Naive thymus-derived CD4-positive, alpha-beta T cell (primary cell): ENCODE data around the gene FUT3. TPM values are rescaled to one million over a fixed set of nuclear protein-coding genes. Genes with fewer than 3 reads are reported as not detected.
A peak's percentile ranks its signal among the peaks of the same experiment; 100 is the strongest.

ENCODE experiments used
- ATAC-seq: fragments of 150-1000 bp; cut with Tn5 transposase; 2 replicates; pipeline ENCODE4 v1.10.0; 2021; ENCODE audit warnings: mild to moderate bottlenecking, moderate library complexity
- CTCF ChIA-PET: fragments of 350-600 bp; sonication (Branson Sonifier 250); formaldehyde crosslinking; loops from one replicate; lab custom pipeline; 2021; ENCODE audit warnings: antibody characterized with exemption; lab: Charles Lee
- POLR2A ChIA-PET: fragments of 350-600 bp; sonication (Branson Sonifier 250); formaldehyde crosslinking; loops from one replicate; lab custom pipeline; 2021; ENCODE audit warnings: antibody characterized with exemption, inconsistent platforms; lab: Charles Lee
- DNase-seq, 9 donors: peaks; one replicate each; pipeline versions ENCODE4 v3.0.0 to v3.0.0-alpha.2; 2020 to 2022; ENCODE audit warnings: mixed read lengths in 1 of 9
- H3K27ac ChIP-seq: one replicate; pipeline ENCODE4 v1.7.0; 2013; ENCODE audit warnings: mild to moderate bottlenecking, low read depth, low read length, moderate library complexity
- H3K27me3 ChIP-seq, 2 donors: one replicate each; pipeline ENCODE4 v1.7.0; 2013; ENCODE audit warnings: low read length in 2 of 2, mild to moderate bottlenecking in 2 of 2, moderate library complexity in 2 of 2; ENCODE audit not compliant: control insufficient read depth in 2 of 2, insufficient read depth in 2 of 2
- H3K36me3 ChIP-seq, 3 experiments: 1 replicate in 2 of 3; 2 replicates in 1 of 3; pipeline ENCODE4 v1.7.0; 2013; ENCODE audit warnings: low read length in 3 of 3, mild to moderate bottlenecking in 3 of 3, moderate library complexity in 1 of 3; ENCODE audit not compliant: insufficient read depth in 3 of 3, control insufficient read depth in 2 of 3
- H3K4me1 ChIP-seq, 2 donors: one replicate each; pipeline ENCODE4 v1.7.0; 2013; ENCODE audit warnings: low read length in 2 of 2, mild to moderate bottlenecking in 2 of 2, moderate library complexity in 1 of 2; ENCODE audit not compliant: control insufficient read depth in 2 of 2, insufficient read depth in 2 of 2
- H3K4me3 ChIP-seq: 2 replicates; pipeline ENCODE4 v1.7.0; 2013; ENCODE audit warnings: mild to moderate bottlenecking, low read length
- H3K9me3 ChIP-seq, 3 experiments: 1 replicate in 2 of 3; 2 replicates in 1 of 3; pipeline ENCODE4 v1.7.0; 2013; ENCODE audit warnings: low read length in 3 of 3; ENCODE audit not compliant: control insufficient read depth in 2 of 3
- H3K27ac Mint-ChIP-seq, 9 donors: one replicate each; pipeline ENCODE4 v1.8.0; 2020 to 2022; ENCODE audit warnings: mixed read lengths in 9 of 9, mild to moderate bottlenecking in 8 of 9, moderate library complexity in 5 of 9, inconsistent platforms in 2 of 9
- H3K27me3 Mint-ChIP-seq, 5 donors: one replicate each; pipeline ENCODE4 v1.8.0; 2021 to 2022; ENCODE audit warnings: mixed read lengths in 5 of 5, mild to moderate bottlenecking in 1 of 5
- H3K36me3 Mint-ChIP-seq, 5 donors: one replicate each; pipeline ENCODE4 v1.8.0; 2020 to 2022; ENCODE audit warnings: mixed read lengths in 5 of 5, mild to moderate bottlenecking in 3 of 5, inconsistent platforms in 1 of 5
- H3K4me1 Mint-ChIP-seq, 7 donors: one replicate each; pipeline ENCODE4 v1.8.0; 2020 to 2022; ENCODE audit warnings: mixed read lengths in 7 of 7, mild to moderate bottlenecking in 3 of 7, inconsistent platforms in 1 of 7
- H3K4me3 Mint-ChIP-seq, 10 donors: one replicate each; pipeline ENCODE4 v1.8.0; 2020 to 2022; ENCODE audit warnings: mild to moderate bottlenecking in 10 of 10, mixed read lengths in 10 of 10, moderate library complexity in 6 of 10, inconsistent platforms in 2 of 10
- H3K9me3 Mint-ChIP-seq, 11 donors: one replicate each; pipeline ENCODE4 v1.8.0; 2020 to 2022; ENCODE audit warnings: mixed read lengths in 11 of 11, mild to moderate bottlenecking in 4 of 11, inconsistent platforms in 1 of 11, moderate library complexity in 1 of 11
- intact Hi-C, 2 donors: fragments of 100-400 bp; cut with micrococcal nuclease; formaldehyde crosslinking; loops; one replicate each; pipeline ENCODE4 v1.15.1; 2023
- polyA plus RNA-seq, 2 donors: library from polyadenylated mRNA; unstranded; fragments of 300-500 nt; fragmentation: Illumina TruSeq; gene quantifications; one replicate each; pipeline ENCODE4 v1.2.3, GENCODE V29; 2021
- total RNA-seq, 6 experiments: library from RNA in 5 of 6; stranded (reverse) in 5 of 6; gene quantifications; 1 replicate in 5 of 6; 2 replicates in 1 of 6; pipeline ENCODE4 v1.2.3 and lab custom pipeline; 2021 to 2026

Gene FUT3
- total and polyA plus RNA-seq, 7 experiments from 2014 or later, result 0.29 to 0.45 TPM; not detected in 5

DNA sequence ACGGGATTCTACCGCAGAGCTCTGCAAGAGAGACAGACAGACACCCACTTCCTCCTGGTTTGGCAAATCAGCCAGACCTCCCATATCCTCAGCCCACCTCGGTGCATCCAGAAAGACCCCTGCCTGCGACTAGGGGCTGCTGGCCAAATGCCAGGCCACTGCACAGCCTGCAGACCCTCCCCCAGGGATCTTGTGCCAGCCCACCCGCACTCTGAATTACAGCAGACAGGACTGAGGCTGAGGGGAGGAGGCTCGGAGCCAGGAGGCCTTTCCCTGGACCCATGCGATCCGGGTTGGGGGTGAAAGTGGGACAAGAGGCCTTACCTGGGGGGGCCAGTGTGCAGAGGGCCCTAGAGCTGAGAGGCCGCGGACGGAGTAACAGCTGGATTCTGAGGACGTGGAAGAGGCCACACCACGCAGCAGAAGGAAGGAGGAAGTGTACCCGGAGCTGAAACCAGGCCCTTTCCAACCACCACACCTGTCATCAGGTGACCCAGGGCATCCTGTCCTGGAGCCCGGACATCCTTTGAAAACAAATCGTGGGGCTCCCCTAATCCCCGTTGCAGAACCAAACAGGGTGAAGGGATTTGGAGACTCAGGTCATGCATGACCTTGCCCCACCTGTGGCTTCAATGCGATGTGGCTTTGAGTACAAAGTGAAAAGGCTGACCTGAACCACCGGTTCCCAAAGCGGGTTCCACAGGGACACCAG is 12.7 kb downstream of the FUT3 start:
- Mint-ChIP-seq H3K36me3 (no peaks in the 10 kb centered on the region), H3K27me3 (peaks cover 0 to 9% (median 7%) of the 10 kb centered on the region in 5 donors), H3K4me1 (peaks cover 0 to 12% (median 0%) of the 10 kb centered on the region in 7 donors), H3K27ac (no peak overlapping the region), H3K9me3 (no peaks in the 10 kb centered on the region), H3K4me3 (peak overlapping the region in 2 of 10 donors; percentile 23 to 30)
- no peaks in the 10 kb centered on the region for H3K36me3 ChIP-seq
- ChIA-PET CTCF (interaction anchor here (1.4 kb wide), 1 partner anchor 10 kb away, joined by 4 read pairs; no protein-coding TSS in a partner anchor), POLR2A (interaction anchor here (0.7 kb wide), 1 partner anchor 24 kb away, joined by 4 read pairs; no protein-coding TSS in a partner anchor)
- H3K27ac ChIP-seq, result no peak overlapping the region
- DNase-seq (no peak), ATAC-seq (no peak)
- no peaks in the 10 kb centered on the region for H3K4me1 ChIP-seq
- H3K27me3 ChIP-seq, result no peaks in the 10 kb centered on the region
- intact Hi-C loops, result no loop called here
- H3K9me3 ChIP-seq, result no peaks in the 10 kb centered on the region
- H3K4me3 ChIP-seq, result no peak overlapping the region

DNA sequence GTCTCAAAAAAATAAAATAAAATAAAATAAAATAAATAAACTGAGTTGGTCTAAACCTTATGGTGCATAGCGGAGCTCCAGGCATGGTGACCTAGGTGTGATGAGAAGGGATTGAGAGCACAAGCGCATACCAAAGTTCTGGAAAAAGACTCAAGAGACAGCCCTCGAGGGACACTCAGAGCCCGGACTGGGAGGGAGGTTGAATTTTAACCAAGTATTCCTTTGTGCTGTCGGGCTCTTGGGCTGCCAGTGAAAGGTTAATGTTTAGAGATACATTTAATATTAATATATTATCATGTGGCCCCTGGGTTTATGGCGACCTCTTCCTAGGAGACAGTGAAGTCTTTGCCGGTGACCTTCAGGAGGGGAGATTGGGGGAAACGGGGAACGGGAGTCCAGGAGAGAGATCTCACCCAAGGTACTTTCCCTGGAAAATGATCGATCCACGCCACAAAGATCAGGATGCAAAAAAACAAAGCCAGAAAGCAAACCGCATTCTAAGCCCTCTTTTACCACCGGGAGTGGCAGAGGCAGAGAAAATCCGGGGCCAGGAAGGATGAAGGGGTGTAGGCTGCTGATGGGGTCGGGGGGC is 13.4 kb downstream of the FUT3 start:
- Mint-ChIP-seq H3K4me1 (peaks cover 0 to 12% (median 0%) of the 10 kb centered on the region in 7 donors), H3K27ac (no peak overlapping the region), H3K27me3 (peaks cover 0 to 9% (median 7%) of the 10 kb centered on the region in 5 donors), H3K9me3 (no peaks in the 10 kb centered on the region), H3K4me3 (peak overlapping the region in 1 of 10 donors; percentile 27), H3K36me3 (no peaks in the 10 kb centered on the region)
- no peak overlapping the region for H3K27ac ChIP-seq
- no peaks in the 10 kb centered on the region for H3K27me3 ChIP-seq
- ATAC-seq (no peak), DNase-seq (no peak)
- no peak overlapping the region for H3K4me3 ChIP-seq
- ChIA-PET POLR2A (interaction anchor here (0.7 kb wide), 1 partner anchor 25 kb away, joined by 4 read pairs; no protein-coding TSS in a partner anchor), CTCF (no interaction called here)
- H3K9me3 ChIP-seq, result no peaks in the 10 kb centered on the region
- intact Hi-C loops, result no loop called here
- H3K36me3 ChIP-seq, result no peaks in the 10 kb centered on the region
- H3K4me1 ChIP-seq, result no peaks in the 10 kb centered on the region

DNA sequence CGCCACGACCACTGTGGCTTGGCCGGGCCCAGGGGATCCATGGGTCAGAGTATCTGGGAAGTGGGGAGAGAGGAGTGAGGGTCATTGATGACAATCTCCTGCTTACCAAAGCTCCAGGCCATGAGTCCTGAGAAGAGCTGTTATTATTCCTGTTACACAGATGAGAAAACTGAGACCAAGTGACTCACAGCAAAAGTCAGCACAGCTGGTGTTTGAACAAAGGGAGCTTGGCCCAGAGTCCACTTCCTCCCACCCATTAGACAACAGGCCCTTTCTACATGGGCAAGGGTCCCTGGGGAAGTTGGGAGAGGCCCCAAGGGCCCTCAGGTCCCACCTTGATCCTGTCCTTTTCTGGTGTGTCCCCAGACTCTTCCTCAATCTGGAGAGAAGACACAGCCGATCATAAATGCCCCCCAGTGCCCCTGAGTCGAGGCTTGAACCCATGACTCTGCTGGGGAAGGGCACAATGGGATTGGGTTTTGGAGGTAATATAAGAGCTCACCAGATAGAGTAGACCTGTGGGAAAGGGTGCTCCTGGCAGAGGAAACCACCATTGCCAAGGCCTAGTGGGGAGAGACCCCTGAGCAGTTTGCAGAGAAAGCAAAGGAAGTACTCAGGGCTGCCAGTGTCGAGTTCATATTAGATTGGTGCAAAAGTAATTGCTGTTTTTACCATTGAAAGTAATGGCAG is 18.6 kb downstream of the FUT3 start:
- Histone ChIP-seq H3K9me3 (no peaks in the 10 kb centered on the region), H3K27ac (no peak overlapping the region), H3K27me3 (no peaks in the 10 kb centered on the region), H3K4me3 (no peak overlapping the region), H3K4me1 (peaks cover 6 to 10% of the 10 kb centered on the region in 2 donors), H3K36me3 (no peaks in the 10 kb centered on the region)
- intact Hi-C loops, result no loop called here
- POLR2A ChIA-PET, result no interaction called here
- Mint-ChIP-seq H3K27ac (peak overlapping the region in 1 of 9 donors; percentile 58), H3K4me3 (no peak overlapping the region), H3K36me3 (no peaks in the 10 kb centered on the region), H3K27me3 (peaks cover 0 to 9% (median 0%) of the 10 kb centered on the region in 5 donors), H3K4me1 (peaks cover 0 to 10% (median 3%) of the 10 kb centered on the region in 7 donors), H3K9me3 (no peaks in the 10 kb centered on the region)
- DNase-seq (no peak), ATAC-seq (no peak)
- CTCF ChIA-PET, result no interaction called here

DNA sequence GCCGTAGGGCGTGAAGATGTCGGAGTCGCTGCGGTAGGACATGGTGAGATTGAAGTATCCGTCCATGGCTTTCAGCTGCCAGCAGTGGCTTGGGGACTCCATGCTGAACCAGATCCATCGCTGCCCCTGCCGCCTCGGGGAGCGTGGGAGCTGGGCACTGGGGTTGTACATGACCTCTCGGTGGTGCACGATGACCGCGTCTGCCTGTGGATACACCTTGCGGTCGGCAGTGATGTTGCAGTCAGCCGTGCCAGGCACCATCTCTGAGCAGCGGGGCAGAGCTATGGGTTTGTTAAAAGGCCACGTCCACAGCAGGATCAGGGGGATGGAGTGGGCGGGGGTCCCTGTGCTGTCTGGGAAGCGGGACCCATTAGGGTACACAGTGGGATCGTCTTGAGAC is 19.2 kb downstream of the FUT3 start:
- CTCF ChIA-PET, result no interaction called here
- Histone ChIP-seq H3K4me1 (peaks cover 10 to 11% of the 10 kb centered on the region in 2 donors), H3K27me3 (no peaks in the 10 kb centered on the region), H3K27ac (no peak overlapping the region), H3K9me3 (no peaks in the 10 kb centered on the region), H3K4me3 (no peak overlapping the region), H3K36me3 (no peaks in the 10 kb centered on the region)
- Mint-ChIP-seq H3K27ac (peak overlapping the region in 1 of 9 donors; percentile 58), H3K27me3 (peaks cover 0 to 10% (median 0%) of the 10 kb centered on the region in 5 donors), H3K4me3 (no peak overlapping the region), H3K4me1 (peaks cover 3 to 14% (median 6%) of the 10 kb centered on the region in 7 donors), H3K36me3 (no peaks in the 10 kb centered on the region), H3K9me3 (peaks cover 0 to under 1% (median 0%) of the 10 kb centered on the region in 11 donors)
- DNase-seq, result no peak
- intact Hi-C loops, result no loop called here
- no peak for ATAC-seq
- POLR2A ChIA-PET, result no interaction called here

DNA sequence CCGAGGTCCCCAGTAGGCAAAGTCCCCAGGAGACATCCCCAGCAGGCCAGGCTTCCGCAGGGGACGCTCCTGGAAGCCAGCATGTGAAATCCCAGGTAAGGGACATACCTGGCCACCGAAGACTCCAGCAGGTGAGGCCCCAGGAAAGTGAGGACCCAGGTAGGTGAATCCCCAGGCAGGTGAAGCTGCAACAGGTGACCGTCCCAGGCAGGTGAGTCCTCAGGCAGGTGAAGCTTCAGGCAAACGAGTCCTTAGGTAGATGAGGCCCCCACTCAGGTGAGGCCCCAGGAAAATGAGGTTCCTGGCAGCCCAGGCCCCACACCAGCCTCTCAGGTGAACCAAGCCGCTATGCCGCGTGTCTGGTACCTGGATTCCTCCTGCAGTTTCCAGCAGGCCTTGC is 20.1 kb downstream of the FUT3 start:
- Mint-ChIP-seq H3K36me3 (no peaks in the 10 kb centered on the region), H3K4me3 (peak overlapping the region in 1 of 10 donors; percentile 7), H3K27me3 (peaks cover 0 to 10% (median 0%) of the 10 kb centered on the region in 5 donors), H3K4me1 (peaks cover 5 to 19% (median 10%) of the 10 kb centered on the region in 7 donors), H3K9me3 (peaks cover 0 to 1% (median 0%) of the 10 kb centered on the region in 11 donors), H3K27ac (no peak overlapping the region)
- CTCF ChIA-PET, result no interaction called here
- DNase-seq (no peak), ATAC-seq (no peak)
- Histone ChIP-seq H3K27me3 (no peaks in the 10 kb centered on the region), H3K4me1 (peaks cover 10 to 17% of the 10 kb centered on the region in 2 donors), H3K9me3 (no peaks in the 10 kb centered on the region), H3K36me3 (no peaks in the 10 kb centered on the region), H3K4me3 (no peak overlapping the region), H3K27ac (no peak overlapping the region)
- intact Hi-C loops, result no loop called here
- POLR2A ChIA-PET, result no interaction called here

DNA sequence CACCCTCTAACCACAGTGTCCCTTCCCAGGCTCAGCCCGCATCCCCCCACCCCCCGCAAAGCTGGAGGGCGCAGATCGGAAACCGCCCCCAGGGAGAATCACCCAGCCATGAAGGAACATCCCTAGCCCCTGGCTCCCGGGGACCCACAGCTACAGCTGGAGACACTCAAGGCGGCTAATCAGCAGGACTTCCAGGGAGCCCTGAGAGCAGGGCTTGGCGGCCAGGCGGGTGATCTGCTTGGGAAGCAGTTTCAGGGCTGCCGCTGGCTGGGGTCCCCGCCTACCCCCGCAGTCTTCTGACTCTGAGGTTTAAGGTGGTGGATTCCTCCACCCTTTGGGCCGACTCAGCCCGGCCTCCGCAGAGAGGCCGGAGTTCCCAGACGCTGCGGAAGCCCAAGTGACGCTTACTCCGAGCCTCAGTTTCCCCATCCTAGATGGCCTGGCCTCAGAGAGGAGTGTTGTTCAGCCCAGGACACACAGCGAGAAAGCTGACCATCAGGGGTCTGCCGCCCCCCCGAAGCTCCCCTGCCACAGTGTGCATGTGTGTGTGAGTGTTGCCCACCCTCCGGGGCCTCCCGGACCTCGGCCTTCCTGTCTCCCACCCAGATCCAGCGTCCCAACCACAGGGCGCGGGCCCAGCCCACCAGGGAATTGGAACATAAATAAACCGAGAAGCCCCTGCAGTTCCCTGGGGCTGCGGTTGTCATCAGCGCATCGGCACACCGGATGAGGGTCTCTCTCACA is 21.5 kb downstream of the FUT3 start:
- intact Hi-C loops, result loop anchor here in 1 of 2 donors (2.0 to 5.0 kb wide), 2 partner anchors 133 to 533 kb away; partner anchors contain the start of gene CLPP
- H3K4me1 ChIP-seq, result peaks cover 10 to 17% of the 10 kb centered on the region in 2 donors
- no peaks in the 10 kb centered on the region for H3K27me3 ChIP-seq
- no peaks in the 10 kb centered on the region for H3K9me3 ChIP-seq
- ATAC-seq (no peak), DNase-seq (no peak)
- Mint-ChIP-seq H3K9me3 (peaks cover 0 to 1% (median 0%) of the 10 kb centered on the region in 11 donors), H3K27me3 (peaks cover 0 to 10% (median 0%) of the 10 kb centered on the region in 5 donors), H3K36me3 (no peaks in the 10 kb centered on the region), H3K4me3 (peak overlapping the region in 9 of 10 donors; percentile 16 to 95 (median 58)), H3K27ac (peak overlapping the region in 4 of 9 donors; percentile 37 to 77 (median 51)), H3K4me1 (peaks cover 5 to 19% (median 10%) of the 10 kb centered on the region in 7 donors)
- POLR2A ChIA-PET, result interaction anchor here (2.6 to 3.5 kb wide), 3 partner anchors 26 to 74 kb away, joined by 22 to 43 read pairs (median 26); partner anchors contain the start of genes DUS3L, NDUFA11, NRTN and VMAC
- H3K36me3 ChIP-seq, result no peaks in the 10 kb centered on the region
- H3K27ac ChIP-seq, result no peak overlapping the region
- CTCF ChIA-PET, result interaction anchor here (1.3 kb wide), 1 partner anchor 9 kb away, joined by 4 read pairs; the partner anchor contains the start of gene FUT6
- no peak overlapping the region for H3K4me3 ChIP-seq
